ENCODE data around the gene NCR3LG1.

Gene NCR3LG1

GRCh38 chr11:17369684-17370243, 18.2 kb downstream of the NCR3LG1 start:
- TF ChIP-seq GLIS3 (CRISPR knock-in tag; IDR thresholded peaks at IDR 0.05): no peak
- TF ChIP-seq PPARA (CRISPR knock-in tag; IDR thresholded peaks at IDR 0.05; ENCODE audit: borderline replicate concordance): no peak
- TF ChIP-seq ZC3H10 (CRISPR knock-in tag; IDR thresholded peaks at IDR 0.05): no peak
- TF ChIP-seq ZFP30 (CRISPR knock-in tag; IDR thresholded peaks at IDR 0.05): no peak
- no peak for TF ChIP-seq BACH2 (CRISPR knock-in tag; IDR thresholded peaks at IDR 0.05; ENCODE audit: borderline replicate concordance)
- TF ChIP-seq, protein P1, sequence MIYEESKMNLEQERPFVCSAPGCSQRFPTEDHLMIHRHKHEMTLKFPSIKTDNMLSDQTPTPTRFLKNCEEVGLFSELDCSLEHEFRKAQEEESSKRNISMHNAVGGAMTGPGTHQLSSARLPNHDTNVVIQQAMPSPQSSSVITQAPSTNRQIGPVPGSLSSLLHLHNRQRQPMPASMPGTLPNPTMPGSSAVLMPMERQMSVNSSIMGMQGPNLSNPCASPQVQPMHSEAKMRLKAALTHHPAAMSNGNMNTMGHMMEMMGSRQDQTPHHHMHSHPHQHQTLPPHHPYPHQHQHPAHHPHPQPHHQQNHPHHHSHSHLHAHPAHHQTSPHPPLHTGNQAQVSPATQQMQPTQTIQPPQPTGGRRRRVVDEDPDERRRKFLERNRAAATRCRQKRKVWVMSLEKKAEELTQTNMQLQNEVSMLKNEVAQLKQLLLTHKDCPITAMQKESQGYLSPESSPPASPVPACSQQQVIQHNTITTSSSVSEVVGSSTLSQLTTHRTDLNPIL (CRISPR knock-in tag; IDR thresholded peaks at IDR 0.05; ENCODE audit: low read depth): no peak
- no peak for TF ChIP-seq TOX (CRISPR knock-in tag; IDR thresholded peaks at IDR 0.05; ENCODE audit: borderline replicate concordance)
- no peak for TF ChIP-seq OSR1 (CRISPR knock-in tag; IDR thresholded peaks at IDR 0.05)
- TF ChIP-seq RARB (CRISPR knock-in tag; IDR thresholded peaks at IDR 0.05): no peak
- no peak for TF ChIP-seq ARNTL (CRISPR knock-in tag; IDR thresholded peaks at IDR 0.05; ENCODE audit: borderline replicate concordance, low read depth)
- TF ChIP-seq TSHZ2 (CRISPR knock-in tag; IDR thresholded peaks at IDR 0.05): no peak
- TF ChIP-seq ESRRG (CRISPR knock-in tag; IDR thresholded peaks at IDR 0.05): no peak
- TF ChIP-seq ISL1 (CRISPR knock-in tag; IDR thresholded peaks at IDR 0.05): no peak
- no peak for TF ChIP-seq SNAI2 (CRISPR knock-in tag; IDR thresholded peaks at IDR 0.05)
- TF ChIP-seq ZNF70 (CRISPR knock-in tag; IDR thresholded peaks at IDR 0.05): no peak
- no peak for TF ChIP-seq POU6F1 (CRISPR knock-in tag; IDR thresholded peaks at IDR 0.05; ENCODE audit: borderline replicate concordance, low read depth)
- no peak for ATAC-seq

GRCh38 chr11:17371614-17372013, 20.0 kb downstream of the NCR3LG1 start:
- no peak for TF ChIP-seq CSDC2 (CRISPR knock-in tag; IDR thresholded peaks at IDR 0.05)
- no peak for TF ChIP-seq ZNF70 (CRISPR knock-in tag; IDR thresholded peaks at IDR 0.05)
- no peak for TF ChIP-seq RARB (CRISPR knock-in tag; IDR thresholded peaks at IDR 0.05)
- no peak for TF ChIP-seq GLIS3 (CRISPR knock-in tag; IDR thresholded peaks at IDR 0.05)
- no peak for TF ChIP-seq SNAI2 (CRISPR knock-in tag; IDR thresholded peaks at IDR 0.05)
- TF ChIP-seq PATZ1 (CRISPR knock-in tag; IDR thresholded peaks at IDR 0.05; ENCODE audit: borderline replicate concordance): no peak
- TF ChIP-seq ZFP30 (CRISPR knock-in tag; IDR thresholded peaks at IDR 0.05): no peak
- no peak for TF ChIP-seq ZC3H10 (CRISPR knock-in tag; IDR thresholded peaks at IDR 0.05)
- TF ChIP-seq TOX (CRISPR knock-in tag; IDR thresholded peaks at IDR 0.05; ENCODE audit: borderline replicate concordance): no peak
- no peak for TF ChIP-seq PPARA (CRISPR knock-in tag; IDR thresholded peaks at IDR 0.05; ENCODE audit: borderline replicate concordance)
- TF ChIP-seq ZNF8 (CRISPR knock-in tag; IDR thresholded peaks at IDR 0.05): no peak
- TF ChIP-seq ARNTL (CRISPR knock-in tag; IDR thresholded peaks at IDR 0.05; ENCODE audit: borderline replicate concordance, low read depth): no peak
- no peak for TF ChIP-seq ISL1 (CRISPR knock-in tag; IDR thresholded peaks at IDR 0.05)
- TF ChIP-seq, protein P2, sequence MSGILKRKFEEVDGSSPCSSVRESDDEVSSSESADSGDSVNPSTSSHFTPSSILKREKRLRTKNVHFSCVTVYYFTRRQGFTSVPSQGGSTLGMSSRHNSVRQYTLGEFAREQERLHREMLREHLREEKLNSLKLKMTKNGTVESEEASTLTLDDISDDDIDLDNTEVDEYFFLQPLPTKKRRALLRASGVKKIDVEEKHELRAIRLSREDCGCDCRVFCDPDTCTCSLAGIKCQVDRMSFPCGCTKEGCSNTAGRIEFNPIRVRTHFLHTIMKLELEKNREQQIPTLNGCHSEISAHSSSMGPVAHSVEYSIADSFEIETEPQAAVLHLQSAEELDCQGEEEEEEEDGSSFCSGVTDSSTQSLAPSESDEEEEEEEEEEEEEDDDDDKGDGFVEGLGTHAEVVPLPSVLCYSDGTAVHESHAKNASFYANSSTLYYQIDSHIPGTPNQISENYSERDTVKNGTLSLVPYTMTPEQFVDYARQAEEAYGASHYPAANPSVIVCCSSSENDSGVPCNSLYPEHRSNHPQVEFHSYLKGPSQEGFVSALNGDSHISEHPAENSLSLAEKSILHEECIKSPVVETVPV (CRISPR knock-in tag; IDR thresholded peaks at IDR 0.05): no peak
- no peak for TF ChIP-seq TCF4 (CRISPR knock-in tag; IDR thresholded peaks at IDR 0.05; ENCODE audit: borderline replicate concordance)
- TF ChIP-seq BACH2 (CRISPR knock-in tag; IDR thresholded peaks at IDR 0.05; ENCODE audit: borderline replicate concordance): no peak
- no peak for TF ChIP-seq ZFP3 (CRISPR knock-in tag; IDR thresholded peaks at IDR 0.05)
- no peak for ATAC-seq
